Panc1 (cell line): ENCODE data around the gene ZFC3H1. TPM values are rescaled to one million over a fixed set of nuclear protein-coding genes. Genes with fewer than 3 reads are reported as not detected.

ENCODE experiments used
- ATAC-seq: fragments of 200-7000 bp; cut with Tn5 transposase; 2 replicates; pipeline ENCODE4 v1.9.1; 2020; ENCODE audit warnings: mild to moderate bottlenecking, moderate library complexity
- BruUV-seq: library from RNA; stranded (reverse); fragments of 400-500 nt; replicated peaks from 2 replicates; lab custom pipeline; 2021; lab: Mats Ljungman, UMichigan
- CTCF ChIA-PET: fragments of 300-600 bp; sonication (Branson Sonifier 250); formaldehyde crosslinking; loops from one replicate; lab custom pipeline; 2022; ENCODE audit warnings: antibody characterized with exemption; lab: Charles Lee
- POLR2A ChIA-PET: fragments of 300-600 bp; sonication (Branson Sonifier 250); formaldehyde crosslinking; loops from one replicate; lab custom pipeline; 2022; ENCODE audit warnings: antibody characterized with exemption; lab: Charles Lee
- DNase-seq: peaks from one replicate; pipeline ENCODE4 v3.0.0-alpha.2; 2010; ENCODE audit warnings: low read depth, low spot score
- H3K27ac ChIP-seq: 2 replicates; pipeline ENCODE4 v1.5.1; 2011; ENCODE audit warnings: mild to moderate bottlenecking, low read length, inconsistent platforms
- H3K27me3 ChIP-seq: fragments of 200-500 bp; sonication (Bioruptor generic); 2 replicates; pipeline ENCODE4 v1.6.0; 2014; ENCODE audit warnings: low read length, inconsistent platforms; ENCODE audit not compliant: control insufficient read depth, insufficient read depth
- H3K36me3 ChIP-seq: fragments of 200-500 bp; sonication (Bioruptor generic); 2 replicates; pipeline ENCODE4 v1.5.1; 2014; ENCODE audit warnings: inconsistent platforms, mild to moderate bottlenecking, low read length, moderate library complexity; ENCODE audit not compliant: control insufficient read depth, insufficient read depth
- H3K4me1 ChIP-seq: 2 replicates; pipeline ENCODE4 v1.5.1; 2011; ENCODE audit warnings: inconsistent platforms, mild to moderate bottlenecking, low read length, moderate library complexity; ENCODE audit not compliant: control insufficient read depth, insufficient read depth
- H3K4me3 ChIP-seq, 2 experiments: 2 replicates each; pipeline ENCODE4 v1.5.1; 2011 to 2012; ENCODE audit warnings: low read depth in 2 of 2, low read length in 2 of 2, mild to moderate bottlenecking in 2 of 2, inconsistent platforms in 1 of 2, moderate library complexity in 1 of 2
- H3K9me3 ChIP-seq: fragments of 200-500 bp; sonication (Bioruptor generic); 2 replicates; pipeline ENCODE4 v1.5.1; 2014; ENCODE audit warnings: low read depth, mild to moderate bottlenecking, inconsistent platforms, low read length, moderate library complexity; ENCODE audit not compliant: control insufficient read depth, insufficient read depth
- POLR2AphosphoS5 ChIP-seq: IDR thresholded peaks from 2 replicates; pipeline ENCODE4 v1.6.1; 2012; ENCODE audit warnings: mild to moderate bottlenecking, low read depth, low read length, moderate library complexity
- REST ChIP-seq, 2 experiments: IDR thresholded peaks; 2 replicates each; pipeline ENCODE4 v1.6.1; 2011 to 2012; ENCODE audit warnings: low read depth in 2 of 2, control low read depth in 1 of 2, low read length in 1 of 2, mild to moderate bottlenecking in 1 of 2, moderate library complexity in 1 of 2; ENCODE audit not compliant: insufficient read depth in 1 of 2
- SIN3A ChIP-seq: IDR thresholded peaks from 2 replicates; pipeline ENCODE4 v1.6.1; 2012; ENCODE audit warnings: low read depth, mild to moderate bottlenecking, low read length, moderate library complexity, borderline replicate concordance; ENCODE audit not compliant: insufficient read depth
- TCF7L2 ChIP-seq: IDR thresholded peaks from 2 replicates; pipeline ENCODE4 v1.6.1; 2011; ENCODE audit warnings: mild to moderate bottlenecking, low read depth, low read length, inconsistent platforms
- in situ Hi-C: cut with HindIII; loops from 2 replicates; pipeline ENCODE4 v1.10.0; 2016; ENCODE audit warnings: low sequenced_read_pairs, low pct_unique_long_range_greater_than_20kb
- intact Hi-C: fragments of 100-400 bp; cut with micrococcal nuclease; formaldehyde crosslinking; loops from one replicate; pipeline ENCODE4 v1.10.0; 2022; ENCODE audit not compliant: unreplicated experiment
- total RNA-seq: library from RNA; stranded (reverse); gene quantifications from one replicate; pipeline ENCODE4 v1.2.1, GENCODE V29; 2021; ENCODE audit not compliant: unreplicated experiment
- TF ChIP-seq, protein P1 (sequence below): fragments of 450-650 bp; IDR thresholded peaks from 2 replicates; pipeline ENCODE4 v1.5.1; 2017; ENCODE audit warnings: mild to moderate bottlenecking

The ZFC3H1 gene
- total RNA-seq, 1 experiment from 2014 or later: 38.2 TPM

DNA sequence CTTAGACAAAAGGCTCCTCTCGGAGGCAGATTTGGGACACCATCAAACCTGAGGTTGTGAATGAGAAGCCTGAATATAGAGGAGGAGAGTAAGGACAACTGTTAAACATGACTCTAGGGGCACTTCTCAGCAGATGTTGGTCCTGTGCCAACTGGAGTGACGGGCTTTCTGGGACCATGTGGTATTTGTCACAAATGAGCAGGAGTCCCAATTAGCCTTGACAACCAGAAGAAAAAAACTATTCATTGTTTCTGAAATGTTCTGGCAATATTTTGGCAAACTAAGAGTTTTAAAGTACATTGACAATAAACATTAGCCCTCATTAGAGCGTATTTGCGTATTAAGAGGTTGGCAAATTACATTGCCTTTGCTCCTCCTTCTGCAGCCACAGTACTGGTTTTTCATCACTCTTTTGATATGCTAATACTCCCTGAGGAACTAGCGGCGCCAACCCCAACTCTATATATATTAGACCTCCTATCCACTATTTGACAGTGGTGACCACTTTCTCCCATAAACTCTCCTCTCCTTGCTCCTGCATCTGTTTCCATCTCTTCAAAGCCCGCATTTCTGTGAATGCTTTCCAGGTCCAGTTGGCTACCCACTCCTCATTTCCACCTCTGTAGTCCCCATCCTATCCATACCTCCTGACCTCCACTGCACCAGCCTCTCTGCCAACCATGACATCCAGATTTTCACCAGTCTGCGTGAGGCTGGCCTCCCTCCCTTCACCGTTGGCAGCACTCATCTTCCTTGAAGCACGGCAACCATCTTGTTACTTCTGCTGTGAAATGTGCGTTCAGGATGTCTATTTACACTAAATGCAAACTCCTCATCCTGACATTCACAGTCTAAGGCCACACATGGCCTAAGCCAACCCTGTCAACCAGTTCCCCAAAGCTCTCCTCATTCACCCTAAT lies 100.7 kb downstream of the ZFC3H1 start:
- Histone ChIP-seq H3K9me3 (no peaks in the 10 kb centered on the region), H3K36me3 (no peaks in the 10 kb centered on the region), H3K27me3 (no peaks in the 10 kb centered on the region), H3K4me3 (no peak overlapping the region), H3K27ac (no peak overlapping the region), H3K4me1 (no peaks in the 10 kb centered on the region; the same call in 1 of the 2 replicates)
- ChIA-PET CTCF (no interaction called here), POLR2A (no interaction called here)
- intact Hi-C loops (no loop called here), in situ Hi-C loops (no loop called here)
- TF ChIP-seq TCF7L2 (no peak), SIN3A (no peak), POLR2AphosphoS5 (no peak), REST (IDR thresholded peaks at IDR 0.05; ENCODE audit: insufficient read depth in 1 of 2, low read depth in 2 of 2, low read length in 1 of 2) (no peak)
- TF ChIP-seq, protein P1, sequence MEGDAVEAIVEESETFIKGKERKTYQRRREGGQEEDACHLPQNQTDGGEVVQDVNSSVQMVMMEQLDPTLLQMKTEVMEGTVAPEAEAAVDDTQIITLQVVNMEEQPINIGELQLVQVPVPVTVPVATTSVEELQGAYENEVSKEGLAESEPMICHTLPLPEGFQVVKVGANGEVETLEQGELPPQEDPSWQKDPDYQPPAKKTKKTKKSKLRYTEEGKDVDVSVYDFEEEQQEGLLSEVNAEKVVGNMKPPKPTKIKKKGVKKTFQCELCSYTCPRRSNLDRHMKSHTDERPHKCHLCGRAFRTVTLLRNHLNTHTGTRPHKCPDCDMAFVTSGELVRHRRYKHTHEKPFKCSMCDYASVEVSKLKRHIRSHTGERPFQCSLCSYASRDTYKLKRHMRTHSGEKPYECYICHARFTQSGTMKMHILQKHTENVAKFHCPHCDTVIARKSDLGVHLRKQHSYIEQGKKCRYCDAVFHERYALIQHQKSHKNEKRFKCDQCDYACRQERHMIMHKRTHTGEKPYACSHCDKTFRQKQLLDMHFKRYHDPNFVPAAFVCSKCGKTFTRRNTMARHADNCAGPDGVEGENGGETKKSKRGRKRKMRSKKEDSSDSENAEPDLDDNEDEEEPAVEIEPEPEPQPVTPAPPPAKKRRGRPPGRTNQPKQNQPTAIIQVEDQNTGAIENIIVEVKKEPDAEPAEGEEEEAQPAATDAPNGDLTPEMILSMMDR: no peak
- BruUV-seq: no TSS peak
- ATAC-seq (no peak), DNase-seq (no peak)

Other genes starting within 250 kb of the ZFC3H1 start
- 1.9 TPM for gene LGR5, start 224.1 kb downstream of the ZFC3H1 start, total RNA-seq
- gene THAP2, start 453 bp upstream of the ZFC3H1 start, total RNA-seq: 3.7 TPM
- gene TMEM19, start 22.2 kb upstream of the ZFC3H1 start, total RNA-seq: 72.8 TPM
- gene RAB21, start 91.0 kb upstream of the ZFC3H1 start, total RNA-seq: 57.2 TPM
- gene TBC1D15, start 175.9 kb upstream of the ZFC3H1 start, total RNA-seq: 33.1 TPM